H1 (cell line): Measurements from ENCODE around the gene NFIX. TPM values are rescaled to one million over a fixed set of nuclear protein-coding genes. Genes with fewer than 3 reads are reported as not detected.
A peak's percentile ranks its signal among the peaks of the same experiment; 100 is the strongest.

Experiments
- CTCF ChIA-PET: fragments of 300-600 bp; sonication (Branson Sonifier 250); formaldehyde crosslinking; loops from one replicate; lab custom pipeline; 2021; ENCODE audit not compliant: partially characterized antibody; lab: Charles Lee
- POLR2A ChIA-PET: fragments of 300-600 bp; sonication (Branson Sonifier 250); formaldehyde crosslinking; loops from one replicate; lab custom pipeline; 2021; ENCODE audit warnings: inconsistent platforms; ENCODE audit not compliant: partially characterized antibody; lab: Charles Lee
- DNase-seq, 2 experiments: peaks; one replicate each; pipeline versions ENCODE4 v3.0.0 to v3.0.0-alpha.2; 2010 to 2022; ENCODE audit warnings: low spot score in 2 of 2, low read depth in 1 of 2, mixed read lengths in 1 of 2
- FAIRE-seq: peaks from 2 replicates; lab custom pipeline; 2011; peaks lifted over from hg19 to GRCh38; lab: Jason Lieb, UNC
- H2AFZ ChIP-seq: 2 replicates; pipeline ENCODE4 v1.8.1; 2012; ENCODE audit warnings: low read length, inconsistent platforms
- H2AK5ac ChIP-seq: 2 replicates; pipeline ENCODE4 v1.6.1; 2013; ENCODE audit warnings: low read depth, low read length
- H2BK120ac ChIP-seq: replicated peaks from 2 replicates; pipeline ENCODE3; 2013; ENCODE audit warnings: low read depth, low read length, inconsistent platforms
- H2BK12ac ChIP-seq: 2 replicates; pipeline ENCODE4 v1.6.1; 2013; ENCODE audit warnings: low read depth, low read length
- H2BK15ac ChIP-seq: 2 replicates; pipeline ENCODE4 v1.6.1; 2013; ENCODE audit warnings: low read length
- H2BK20ac ChIP-seq: 2 replicates; pipeline ENCODE4 v1.6.1; 2013; ENCODE audit warnings: low read length
- H2BK5ac ChIP-seq: 2 replicates; pipeline ENCODE4 v1.6.1; 2013; ENCODE audit warnings: low read depth, low read length
- H3K14ac ChIP-seq: 2 replicates; pipeline ENCODE4 v1.6.1; 2013; ENCODE audit warnings: inconsistent platforms; ENCODE audit not compliant: insufficient read length
- H3K18ac ChIP-seq: 2 replicates; pipeline ENCODE4 v1.6.1; 2013; ENCODE audit warnings: low read length; ENCODE audit errors: extremely low read depth
- H3K23ac ChIP-seq: 2 replicates; pipeline ENCODE4 v1.6.1; 2013; ENCODE audit warnings: inconsistent platforms; ENCODE audit not compliant: insufficient read length
- H3K23me2 ChIP-seq: 2 replicates; pipeline ENCODE4 v1.6.1; 2013; ENCODE audit warnings: low read depth, low read length
- H3K27ac ChIP-seq: 2 replicates; pipeline ENCODE4 v1.6.1; 2011; ENCODE audit warnings: low read depth, low read length, inconsistent platforms
- H3K27me3 ChIP-seq, 4 experiments: replicated peaks in 1 of 4; 1 replicate in 1 of 4; 2 replicates in 3 of 4; pipeline versions ENCODE4 v1.6.1 to v1.8.1; 2011 to 2013; ENCODE audit warnings: low read length in 3 of 4, mild to moderate bottlenecking in 3 of 4, inconsistent platforms in 2 of 4, mixed read lengths in 2 of 4, moderate library complexity in 1 of 4; ENCODE audit not compliant: control insufficient read depth in 3 of 4, insufficient read depth in 3 of 4; ENCODE audit errors: extremely low read depth in 1 of 4
- H3K36me3 ChIP-seq, 4 experiments: 2 replicates each; pipeline versions ENCODE4 v1.6.1 to v1.8.1; 2011 to 2013; ENCODE audit warnings: mild to moderate bottlenecking in 4 of 4, low read length in 3 of 4, moderate library complexity in 2 of 4, control low read depth in 1 of 4, inconsistent platforms in 1 of 4; ENCODE audit not compliant: insufficient read depth in 4 of 4, control insufficient read depth in 2 of 4
- H3K4ac ChIP-seq: replicated peaks from 2 replicates; pipeline ENCODE3; 2013; ENCODE audit warnings: low read length, low read depth, mixed read lengths, inconsistent platforms; ENCODE audit not compliant: insufficient read length
- H3K4me1 ChIP-seq, 4 experiments: replicated peaks in 1 of 4; 1 replicate in 1 of 4; 2 replicates in 3 of 4; pipeline versions ENCODE4 v1.6.1 to v1.8.1; 2011 to 2013; ENCODE audit warnings: low read length in 3 of 4, inconsistent platforms in 2 of 4, mixed read lengths in 1 of 4; ENCODE audit not compliant: insufficient read depth in 4 of 4, control insufficient read depth in 3 of 4
- H3K4me2 ChIP-seq, 2 experiments: 2 replicates each; pipeline versions ENCODE4 v1.6.1 to v1.8.1; 2011 to 2013; ENCODE audit warnings: low read depth in 2 of 2, low read length in 2 of 2, control low read depth in 1 of 2, inconsistent platforms in 1 of 2, mild to moderate bottlenecking in 1 of 2; ENCODE audit not compliant: insufficient read depth in 1 of 2
- H3K4me3 ChIP-seq, 4 experiments: fragments of 200-600, 300-600 bp in 1 of 4; sonication (generic), shearing (Covaris generic), sonication (Bioruptor Twin) in 1 of 4; 2 replicates each; pipeline versions ENCODE4 v1.5.1 to v1.8.1; 2011 to 2016; ENCODE audit warnings: low read length in 4 of 4, low read depth in 3 of 4, control low read depth in 2 of 4, inconsistent platforms in 2 of 4, mild to moderate bottlenecking in 2 of 4, mixed read lengths in 1 of 4, moderate library complexity in 1 of 4; ENCODE audit not compliant: insufficient read depth in 2 of 4; ENCODE audit errors: extremely low read depth in 1 of 4
- H3K56ac ChIP-seq: replicated peaks from 2 replicates; pipeline ENCODE3; 2013; ENCODE audit warnings: low read depth, mild to moderate bottlenecking, mixed read lengths, low read length, inconsistent platforms; ENCODE audit not compliant: insufficient read length
- H3K79me1 ChIP-seq: 2 replicates; pipeline ENCODE4 v1.6.1; 2013; ENCODE audit warnings: low read depth, low read length, control low read depth
- H3K79me2 ChIP-seq, 2 experiments: 2 replicates each; pipeline versions ENCODE4 v1.6.1 to v1.8.1; 2012 to 2013; ENCODE audit warnings: low read length in 2 of 2, mild to moderate bottlenecking in 2 of 2, inconsistent platforms in 1 of 2; ENCODE audit not compliant: insufficient read depth in 2 of 2, control insufficient read depth in 1 of 2
- H3K9ac ChIP-seq, 4 experiments: replicated peaks in 1 of 4; 1 replicate in 1 of 4; 2 replicates in 3 of 4; pipeline versions ENCODE4 v1.6.1 to v1.8.1; 2011 to 2013; ENCODE audit warnings: low read depth in 3 of 4, low read length in 3 of 4, control low read depth in 2 of 4, mild to moderate bottlenecking in 2 of 4, moderate library complexity in 2 of 4, inconsistent platforms in 1 of 4; ENCODE audit errors: extremely low read depth in 1 of 4
- H3K9me3 ChIP-seq, 2 experiments: 2 replicates each; pipeline versions ENCODE4 v1.6.1 to v1.8.1; 2012 to 2013; ENCODE audit warnings: mild to moderate bottlenecking in 2 of 2, moderate library complexity in 2 of 2, control low read depth in 1 of 2, inconsistent platforms in 1 of 2, low read depth in 1 of 2, low read length in 1 of 2, mixed read lengths in 1 of 2; ENCODE audit not compliant: insufficient read depth in 2 of 2
- H4K20me1 ChIP-seq, 2 experiments: replicated peaks in 1 of 2; 2 replicates each; pipeline versions ENCODE3 to v1.8.1; 2011 to 2013; ENCODE audit warnings: inconsistent platforms in 2 of 2, low read length in 2 of 2, mild to moderate bottlenecking in 1 of 2; ENCODE audit not compliant: insufficient read depth in 2 of 2, control insufficient read depth in 1 of 2
- H4K5ac ChIP-seq: 2 replicates; pipeline ENCODE4 v1.6.1; 2013; ENCODE audit warnings: low read length, low read depth, mixed read lengths, inconsistent platforms; ENCODE audit not compliant: insufficient read length
- H4K8ac ChIP-seq: 2 replicates; pipeline ENCODE4 v1.8.0; 2013; ENCODE audit warnings: mild to moderate bottlenecking, moderate library complexity, low read length, inconsistent platforms; ENCODE audit not compliant: insufficient read depth; ENCODE audit errors: extremely low read depth
- H4K91ac ChIP-seq: replicated peaks from 2 replicates; pipeline ENCODE3; 2013; ENCODE audit warnings: low read length, mixed read lengths, inconsistent platforms; ENCODE audit not compliant: insufficient read length
- EGR1 ChIP-seq: IDR thresholded peaks from 2 replicates; pipeline ENCODE4 v1.6.1; 2011; ENCODE audit warnings: low read depth, low read length, borderline replicate concordance
- FOSL1 ChIP-seq: IDR thresholded peaks from 2 replicates; pipeline ENCODE4 v1.6.1; 2011; ENCODE audit warnings: mild to moderate bottlenecking, low read depth, low read length, moderate library complexity; ENCODE audit not compliant: insufficient read depth
- GABPA ChIP-seq: IDR thresholded peaks from 2 replicates; pipeline ENCODE4 v1.6.1; 2011; ENCODE audit warnings: mild to moderate bottlenecking, low read length, moderate library complexity, borderline replicate concordance; ENCODE audit not compliant: insufficient read depth
- HDAC6 ChIP-seq: IDR thresholded peaks from one replicate; pipeline ENCODE4 v1.7.1; 2012; ENCODE audit warnings: low read depth, mild to moderate bottlenecking, inconsistent platforms, low read length, moderate library complexity
- WGBS, 2 experiments: shearing (Covaris generic) in 1 of 2; methylation state at CpG; one replicate each; pipeline versions ENCODE4 v1.1.6 to v1.1.7; 2013 to 2015; ENCODE audit warnings: low lambda C conversion rate in 2 of 2, mixed read lengths in 2 of 2, inconsistent platforms in 1 of 2, low coverage in 1 of 2, missing lambda C conversion rate in 1 of 2; ENCODE audit not compliant: insufficient replicate concordance in 2 of 2, insufficient coverage in 1 of 2, insufficient read length in 1 of 2; ENCODE audit errors: extremely low coverage in 1 of 2, missing lambda C conversion rate in 1 of 2; 5-methylcytosine and 5-hydroxymethylcytosine counted together
- polyA plus RNA-seq, 7 experiments: library from polyadenylated mRNA; depleted of rRNA in 3 of 7; stranded (reverse) in 5 of 7; unstranded in 2 of 7; fragments of >200 nt in 5 of 7; fragments of 200-250 nt in 2 of 7; gene quantifications; 1 replicate in 5 of 7; 2 replicates in 1 of 7; 4 replicates in 1 of 7; pipeline versions ENCODE4 v1.2.1 to v1.2.3, GENCODE V29; 2011 to 2013; ENCODE audit warnings: missing spikeins in 2 of 7, mixed read lengths in 2 of 7
- total RNA-seq: library from RNA; stranded (reverse); fragmentation: NEBNext Ultra II Directional; extraction: Animal tissue kit (Norgen Biotek cat#: 25700); gene quantifications from 2 replicates; pipeline ENCODE4 v1.2.1, GENCODE V29; 2021

Gene NFIX
- total and polyA plus RNA-seq, 2 of the 8 experiments (the other 6 are each of a cell fraction or from before 2014, with no cell fraction given): 0.03 to 0.20 TPM

GRCh38 chr19:13100031-13100588 lies 104.8 kb downstream of the NFIX start:
- no peak overlapping the region for H3K4me3 ChIP-seq
- peak overlapping the region in 1 of 2 experiments; percentile 85; a peak in 1 of 4 replicates for H3K4me2 ChIP-seq
- 0 out of 2 replicates have a peak overlapping the region, but pooled peaks have one; percentile 24 for H2BK5ac ChIP-seq
- H3K9me3 ChIP-seq: no peaks in the 10 kb centered on the region
- DNase-seq (no peak), FAIRE-seq (no peak)
- H3K23ac ChIP-seq: no peak overlapping the region
- no peak for TF ChIP-seq HDAC6
- no peak for TF ChIP-seq GABPA
- peak; percentile 81; the same call in 1 of the 2 replicates for TF ChIP-seq FOSL1
- TF ChIP-seq EGR1: peak; percentile 98
- peaks cover 8% of the 10 kb centered on the region; the same call in 1 of the 2 replicates for H3K23me2 ChIP-seq
- no peaks in the 10 kb centered on the region for H3K79me2 ChIP-seq
- H4K20me1 ChIP-seq: peaks cover 2 to 16% of the 10 kb centered on the region in 2 experiments
- peaks cover 31 to 72% (median 61%) of the 10 kb centered on the region in 4 experiments for H3K27me3 ChIP-seq
- H3K14ac ChIP-seq: no peak overlapping the region
- H2AK5ac ChIP-seq: peak overlapping the region; percentile 88; the same call in 1 of the 2 replicates
- H3K36me3 ChIP-seq: no peaks in the 10 kb centered on the region
- H3K56ac ChIP-seq: peak overlapping the region; percentile 10
- H2BK120ac ChIP-seq: no peak overlapping the region
- peak overlapping the region; percentile 60; the same call in 1 of the 2 replicates for H2BK12ac ChIP-seq
- H4K5ac ChIP-seq: no peak overlapping the region
- peak overlapping the region; percentile 81; the same call in 1 of the 2 replicates for H2BK15ac ChIP-seq
- no peak overlapping the region for H3K9ac ChIP-seq
- peak overlapping the region; percentile 61; the same call in 1 of the 2 replicates for H2BK20ac ChIP-seq
- ChIA-PET CTCF (interaction anchor here (0.7 to 2.9 kb wide), 8 partner anchors 42 to 137 kb away, joined by 3 to 16 read pairs (median 6); no protein-coding TSS in a partner anchor), POLR2A (interaction anchor here (1.3 to 11.6 kb wide), 5 partner anchors 14 to 115 kb away, joined by 4 to 141 read pairs (median 8); partner anchors contain the start of genes IER2, NACC1, STX10 and TRMT1)
- H4K8ac ChIP-seq: no peak overlapping the region
- H3K79me1 ChIP-seq: no peaks in the 10 kb centered on the region
- H4K91ac ChIP-seq: peak overlapping the region; percentile 25
- H3K27ac ChIP-seq: no peak overlapping the region
- H3K18ac ChIP-seq: no peak overlapping the region
- H2AFZ ChIP-seq: no peak overlapping the region
- peaks cover 0 to 28% (median 12%) of the 10 kb centered on the region in 4 experiments; a peak in 5 of 7 replicates for H3K4me1 ChIP-seq
- H3K4ac ChIP-seq: no peak overlapping the region
- 88% methylated on average over 12 of the region's 12 CpGs; no CpG with 5 or more reads in 1 of the 2 experiments for WGBS, 2 experiments
